HG02943 (cell line): Measurements from ENCODE around the gene ST6GALNAC3.
"Not testable (repeated sequence)": the region's sequence is repeated elsewhere in the genome, so short reads cannot be mapped to it uniquely, and the experiment has no call there.

Source experiments
- ATAC-seq: cut with Tn5 transposase; IDR thresholded peaks from one replicate; pipeline ENCODE4 v1.9.1; 2021; ENCODE audit warnings: mild to moderate bottlenecking, low read depth, moderate library complexity; ENCODE audit not compliant: unreplicated experiment

Gene ST6GALNAC3

GRCh38 chr1:76313304-76313703 is 238.8 kb downstream of the ST6GALNAC3 start:
- ATAC-seq, result no peak

- ATAC-seq, result no peak
Measured at GRCh38 chr1:76314730-76315129, 240.2 kb downstream of the ST6GALNAC3 start.

GRCh38 chr1:76317299-76317900 is 242.9 kb downstream of the ST6GALNAC3 start:
- ATAC-seq, result no peak

GRCh38 chr1:76330991-76331603 is 256.6 kb downstream of the ST6GALNAC3 start:
- ATAC-seq, result peak; percentile 89

- ATAC-seq, result no peak
Measured at GRCh38 chr1:76335882-76336281, 261.3 kb downstream of the ST6GALNAC3 start.

GRCh38 chr1:76336931-76337371 is 262.4 kb downstream of the ST6GALNAC3 start:
- ATAC-seq, result no peak

- no peak for ATAC-seq
Measured at GRCh38 chr1:76337542-76338219, 263.1 kb downstream of the ST6GALNAC3 start.

- no peak for ATAC-seq
Measured at GRCh38 chr1:76340056-76340455, 265.5 kb downstream of the ST6GALNAC3 start.

- ATAC-seq, result not testable (repeated sequence)
Measured at GRCh38 chr1:76341816-76342215, 267.3 kb downstream of the ST6GALNAC3 start.

GRCh38 chr1:76343356-76343755 is 268.8 kb downstream of the ST6GALNAC3 start:
- ATAC-seq, result no peak

- no peak for ATAC-seq
Measured at GRCh38 chr1:76351655-76352054, 277.1 kb downstream of the ST6GALNAC3 start.

GRCh38 chr1:76352741-76353435 is 278.3 kb downstream of the ST6GALNAC3 start:
- no peak for ATAC-seq

- ATAC-seq, result no peak
Measured at GRCh38 chr1:76354236-76354635, 279.7 kb downstream of the ST6GALNAC3 start.

GRCh38 chr1:76366726-76367125 is 292.2 kb downstream of the ST6GALNAC3 start:
- ATAC-seq, result no peak

- no peak for ATAC-seq
Measured at GRCh38 chr1:76371941-76372340, 297.4 kb downstream of the ST6GALNAC3 start.

GRCh38 chr1:76374086-76374485 is 299.5 kb downstream of the ST6GALNAC3 start:
- ATAC-seq, result no peak

- ATAC-seq, result no peak
Measured at GRCh38 chr1:76377247-76377646, 302.7 kb downstream of the ST6GALNAC3 start.

- no peak for ATAC-seq
Measured at GRCh38 chr1:76379506-76379905, 305.0 kb downstream of the ST6GALNAC3 start.

GRCh38 chr1:76381450-76382097 is 307.0 kb downstream of the ST6GALNAC3 start:
- ATAC-seq, result no peak

GRCh38 chr1:76388261-76388660 is 313.7 kb downstream of the ST6GALNAC3 start:
- ATAC-seq, result no peak

GRCh38 chr1:76390456-76390855 is 315.9 kb downstream of the ST6GALNAC3 start:
- no peak for ATAC-seq
